Testis (tissue), 3 donors: ENCODE data around the gene ENPP5. TPM values are rescaled to one million over a fixed set of nuclear protein-coding genes. Genes with fewer than 3 reads are reported as not detected.
"Not testable (repeated sequence)": the region's sequence is repeated elsewhere in the genome, so short reads cannot be mapped to it uniquely, and the experiment has no call there.

Source experiments
- DNase-seq: peaks from one replicate; pipeline ENCODE4 v3.0.0-alpha.2; 2019
- H3K27ac ChIP-seq, 2 donors: fragments of 200-600 bp; sonication (generic); one replicate each; pipeline ENCODE4 v1.5.1; 2019
- H3K27me3 ChIP-seq: fragments of 200-600 bp; sonication (generic); one replicate; pipeline ENCODE4 v1.5.1; 2019
- H3K36me3 ChIP-seq: fragments of 200-600 bp; sonication (generic); one replicate; pipeline ENCODE4 v1.5.1; 2017; ENCODE audit warnings: low read depth; ENCODE audit errors: missing control alignments
- H3K4me1 ChIP-seq: fragments of 200-600 bp; sonication (generic); one replicate; pipeline ENCODE4 v1.5.1; 2019
- H3K4me3 ChIP-seq, 2 donors: fragments of 200-600 bp; sonication (generic); one replicate each; pipeline ENCODE4 v1.5.1; 2017 to 2019
- H3K9me3 ChIP-seq: fragments of 200-600 bp; sonication (generic); one replicate; pipeline ENCODE4 v1.5.1; 2017
- POLR2A ChIP-seq: fragments of 450-650 bp; IDR thresholded peaks from one replicate; pipeline ENCODE4 v1.6.1; 2017; ENCODE audit warnings: antibody characterized with exemption, mild to moderate bottlenecking, moderate library complexity
- WGBS, 2 donors: methylation state at CpG; one replicate each; pipeline ENCODE4 v1.1.5; 2018; 5-methylcytosine and 5-hydroxymethylcytosine counted together
- intact Hi-C: fragments of 100-400 bp; cut with DNase I; formaldehyde crosslinking; loops from one replicate; pipeline ENCODE4 v1.15.1; 2023; ENCODE audit warnings: low total_unique reads
- polyA plus RNA-seq: library from polyadenylated mRNA; stranded (reverse); fragments of 350-450 nt; fragmentation: Illumina TruSeq; extraction: RNeasy Lipid Tissue Mini Kit (QIAGEN cat#74804); gene quantifications from one replicate; pipeline ENCODE4 v1.2.3, GENCODE V29; 2014; ENCODE audit warnings: low read depth, low replicate concordance; ENCODE audit not compliant: insufficient read depth
- total RNA-seq, 2 donors: library from RNA; depleted of rRNA; stranded (reverse); fragments of >200 nt; gene quantifications; one replicate each; pipeline ENCODE4 v1.2.3, GENCODE V29; 2016
- TF ChIP-seq, protein P1 (sequence below), 3 experiments: fragments of 450-650 bp in 2 of 3; fragments of 200-600 bp in 1 of 3; sonication (generic) in 1 of 3; IDR thresholded peaks; one replicate each; pipeline ENCODE4 v1.5.1; 2016 to 2019; ENCODE audit warnings: antibody characterized with exemption in 3 of 3, mild to moderate bottlenecking in 2 of 3, moderate library complexity in 1 of 3

ENPP5 gene
- total and polyA plus RNA-seq, 3 donors from 2014 or later, result 72.4 to 122 (median 114) TPM

DNA sequence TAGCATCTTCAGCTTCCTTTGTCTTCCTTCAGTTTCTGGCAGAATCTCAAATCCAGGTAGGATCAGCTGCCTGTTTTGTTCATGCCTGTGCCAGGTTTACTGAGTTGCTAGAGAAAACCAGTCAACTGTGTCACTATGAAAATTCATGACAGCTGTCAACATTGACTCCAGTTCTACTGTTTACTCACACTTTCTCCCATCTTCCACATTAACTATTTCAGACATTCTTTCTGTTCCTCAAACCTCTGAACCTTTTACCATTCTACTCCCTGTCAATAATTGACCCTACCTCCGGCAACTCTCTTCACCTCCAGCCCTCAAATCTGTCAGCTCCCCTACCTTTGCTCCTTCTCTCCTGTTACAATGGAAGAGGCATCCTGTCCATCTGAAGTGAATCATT is 32.5 kb downstream of the ENPP5 start:
- no peak for DNase-seq
- intact Hi-C loops, result no loop called here

DNA sequence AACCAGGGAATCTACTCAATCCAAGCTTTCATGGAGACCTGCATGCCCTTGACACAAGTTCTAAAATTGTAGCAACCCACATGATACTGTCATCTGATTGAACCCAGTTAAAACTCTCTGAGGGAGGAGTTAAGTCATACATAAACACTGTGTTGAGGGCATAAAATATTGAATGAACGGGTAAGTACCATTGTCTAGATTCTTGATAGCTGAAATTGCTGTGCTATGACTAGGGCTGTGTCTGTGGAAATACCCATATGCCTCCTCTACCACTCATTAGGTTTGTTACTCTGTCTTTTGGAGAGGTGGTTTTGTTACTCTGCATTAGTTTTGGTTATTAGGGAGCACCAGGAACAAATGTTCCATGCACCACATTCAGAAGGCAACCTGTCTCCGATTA is 33.4 kb downstream of the ENPP5 start:
- no peak overlapping the region for H3K4me3 ChIP-seq
- WGBS, 2 donors, result 88 to 91% methylated on average over 2 of the region's 2 CpGs
- no peak overlapping the region for H3K27ac ChIP-seq
- no peak for TF ChIP-seq POLR2A
- TF ChIP-seq, protein P1, sequence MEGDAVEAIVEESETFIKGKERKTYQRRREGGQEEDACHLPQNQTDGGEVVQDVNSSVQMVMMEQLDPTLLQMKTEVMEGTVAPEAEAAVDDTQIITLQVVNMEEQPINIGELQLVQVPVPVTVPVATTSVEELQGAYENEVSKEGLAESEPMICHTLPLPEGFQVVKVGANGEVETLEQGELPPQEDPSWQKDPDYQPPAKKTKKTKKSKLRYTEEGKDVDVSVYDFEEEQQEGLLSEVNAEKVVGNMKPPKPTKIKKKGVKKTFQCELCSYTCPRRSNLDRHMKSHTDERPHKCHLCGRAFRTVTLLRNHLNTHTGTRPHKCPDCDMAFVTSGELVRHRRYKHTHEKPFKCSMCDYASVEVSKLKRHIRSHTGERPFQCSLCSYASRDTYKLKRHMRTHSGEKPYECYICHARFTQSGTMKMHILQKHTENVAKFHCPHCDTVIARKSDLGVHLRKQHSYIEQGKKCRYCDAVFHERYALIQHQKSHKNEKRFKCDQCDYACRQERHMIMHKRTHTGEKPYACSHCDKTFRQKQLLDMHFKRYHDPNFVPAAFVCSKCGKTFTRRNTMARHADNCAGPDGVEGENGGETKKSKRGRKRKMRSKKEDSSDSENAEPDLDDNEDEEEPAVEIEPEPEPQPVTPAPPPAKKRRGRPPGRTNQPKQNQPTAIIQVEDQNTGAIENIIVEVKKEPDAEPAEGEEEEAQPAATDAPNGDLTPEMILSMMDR (IDR thresholded peaks at IDR 0.05), result no peak
- intact Hi-C loops, result no loop called here
- no peaks in the 10 kb centered on the region for H3K27me3 ChIP-seq
- H3K9me3 ChIP-seq, result no peaks in the 10 kb centered on the region
- no peak for DNase-seq
- H3K36me3 ChIP-seq, result no peaks in the 10 kb centered on the region
- H3K4me1 ChIP-seq, result no peaks in the 10 kb centered on the region

More for the DNA sequence above, 32.5 kb downstream of the ENPP5 start:
- Histone ChIP-seq H3K4me3 (no peak overlapping the region), H3K36me3 (no peaks in the 10 kb centered on the region), H3K4me1 (no peaks in the 10 kb centered on the region), H3K27ac (no peak overlapping the region), H3K27me3 (no peaks in the 10 kb centered on the region), H3K9me3 (no peaks in the 10 kb centered on the region)
- no peak for TF ChIP-seq POLR2A
- TF ChIP-seq, protein P1 (IDR thresholded peaks at IDR 0.05), result no peak
- 84 to 93% methylated on average over 1 of the region's 1 CpG for WGBS, 2 donors

DNA sequence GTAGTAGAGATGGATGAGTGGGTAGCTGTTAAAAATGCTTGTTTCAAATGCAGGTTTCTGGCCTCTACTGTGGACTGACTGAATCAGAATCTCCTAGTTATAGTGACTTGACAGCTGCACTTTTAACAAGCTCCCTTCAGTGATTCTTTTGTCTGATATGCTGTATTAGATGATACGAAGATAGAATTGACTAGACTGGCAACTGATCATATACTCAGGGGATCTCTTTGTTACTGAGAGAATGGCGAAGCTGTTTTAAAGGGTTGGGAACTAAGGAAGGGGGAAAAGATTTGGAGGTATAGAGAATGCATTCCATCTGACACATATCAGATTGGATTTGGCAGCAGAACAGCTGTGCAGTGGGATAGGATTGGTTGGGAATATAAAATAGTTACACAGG is 33.9 kb downstream of the ENPP5 start:
- WGBS, 2 donors, result 91 to 92% methylated on average over 2 of the region's 2 CpGs
- DNase-seq, result no peak
- H3K27ac ChIP-seq, result no peak overlapping the region
- no peak overlapping the region for H3K4me3 ChIP-seq
- TF ChIP-seq, protein P1 (IDR thresholded peaks at IDR 0.05), result no peak
- no peak for TF ChIP-seq POLR2A
- H3K4me1 ChIP-seq, result no peaks in the 10 kb centered on the region
- H3K36me3 ChIP-seq, result no peaks in the 10 kb centered on the region
- intact Hi-C loops, result no loop called here
- H3K9me3 ChIP-seq, result no peaks in the 10 kb centered on the region
- no peaks in the 10 kb centered on the region for H3K27me3 ChIP-seq

DNA sequence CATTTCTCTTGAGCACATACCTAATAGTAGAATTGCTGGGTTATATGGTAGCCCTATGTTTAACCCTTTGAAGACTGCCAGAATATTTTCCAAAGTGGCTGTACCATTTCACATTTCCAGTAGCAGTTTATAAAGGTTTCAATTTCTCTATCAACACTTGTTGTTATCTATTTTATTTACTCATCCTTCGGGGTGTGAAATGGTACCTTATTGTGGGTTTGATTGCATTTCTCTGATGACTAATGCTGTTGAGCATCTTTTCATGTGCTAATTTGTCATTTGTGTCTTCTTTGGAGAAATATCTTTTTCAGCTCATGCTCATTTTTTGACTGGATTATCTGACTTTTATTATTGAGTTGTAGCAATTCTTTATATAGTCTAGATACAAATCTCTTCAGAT is 35.6 kb downstream of the ENPP5 start:
- Histone ChIP-seq H3K9me3 (no peaks in the 10 kb centered on the region), H3K4me3 (no peak overlapping the region), H3K27me3 (no peaks in the 10 kb centered on the region), H3K27ac (no peak overlapping the region), H3K4me1 (no peaks in the 10 kb centered on the region), H3K36me3 (no peaks in the 10 kb centered on the region)
- intact Hi-C loops, result no loop called here
- no peak for DNase-seq
- WGBS, 2 donors, result 75 to 96% methylated on average over 1 of the region's 1 CpG
- TF ChIP-seq, protein P1 (IDR thresholded peaks at IDR 0.05), result no peak
- no peak for TF ChIP-seq POLR2A

DNA sequence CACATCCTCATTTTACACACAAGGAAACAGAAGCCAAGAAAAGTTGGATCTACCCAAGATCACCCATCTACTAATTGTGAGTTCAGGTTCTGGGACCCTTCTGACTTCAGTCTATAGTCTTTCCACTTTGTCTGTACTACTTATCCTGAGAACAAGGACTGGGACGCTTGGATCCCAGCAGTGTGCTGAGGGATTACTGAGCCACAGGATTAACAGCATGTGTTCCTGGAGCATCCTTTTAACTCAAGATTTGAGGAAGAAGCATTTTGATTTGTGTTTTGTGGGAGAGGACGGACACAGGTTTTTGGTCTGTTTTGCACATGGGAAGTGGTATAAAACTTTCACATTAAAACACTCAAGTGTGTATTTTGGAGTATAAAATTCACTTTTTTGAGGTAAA is 36.6 kb downstream of the ENPP5 start:
- H3K4me3 ChIP-seq, result no peak overlapping the region
- H3K27me3 ChIP-seq, result no peaks in the 10 kb centered on the region
- H3K27ac ChIP-seq, result no peak overlapping the region
- 78 to 80% methylated on average over 2 of the region's 2 CpGs for WGBS, 2 donors
- TF ChIP-seq, protein P1 (IDR thresholded peaks at IDR 0.05), result no peak
- no peak for TF ChIP-seq POLR2A
- H3K9me3 ChIP-seq, result no peaks in the 10 kb centered on the region
- no peak for DNase-seq
- intact Hi-C loops, result no loop called here
- H3K36me3 ChIP-seq, result no peaks in the 10 kb centered on the region
- H3K4me1 ChIP-seq, result peaks cover under 1% of the 10 kb centered on the region

DNA sequence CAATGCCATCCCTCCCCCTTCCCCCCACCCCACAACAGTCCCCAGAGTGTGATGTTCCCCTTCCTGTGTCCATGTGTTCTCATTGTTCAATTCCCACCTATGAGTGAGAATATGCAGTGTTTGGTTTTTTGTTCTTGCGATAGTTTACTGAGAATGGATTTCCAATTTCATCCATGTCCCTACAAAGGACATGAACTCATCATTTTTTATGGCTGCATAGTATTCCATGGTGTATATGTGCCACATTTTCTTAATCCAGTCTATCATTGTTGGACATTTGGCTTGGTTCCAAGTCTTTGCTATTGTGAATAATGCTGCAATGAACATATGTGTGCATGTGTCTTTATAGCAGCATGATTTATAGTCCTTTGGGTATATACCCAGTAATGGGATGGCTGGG is 39.5 kb downstream of the ENPP5 start:
- H3K27me3 ChIP-seq, H3K4me3 ChIP-seq, H3K27ac ChIP-seq, H3K4me1 ChIP-seq, H3K9me3 ChIP-seq, DNase-seq, intact Hi-C loops, H3K36me3 ChIP-seq: not testable (repeated sequence)
- WGBS, 2 donors, result 86 to 89% methylated on average over 1 of the region's 1 CpG
